Esophagus (tissue), 2 donors: ENCODE data around the gene LRRC3. TPM values are rescaled to one million over a fixed set of nuclear protein-coding genes. Genes with fewer than 3 reads are reported as not detected.

ENCODE experiments used
- H3K27ac ChIP-seq, 2 donors: one replicate each; pipeline ENCODE4 v1.5.1; 2013; ENCODE audit warnings: low read depth in 2 of 2, mild to moderate bottlenecking in 2 of 2, inconsistent platforms in 1 of 2, low read length in 1 of 2, moderate library complexity in 1 of 2
- H3K27me3 ChIP-seq, 2 donors: one replicate each; pipeline ENCODE4 v1.6.1; 2013; ENCODE audit warnings: low read length in 2 of 2, control low read depth in 1 of 2, mild to moderate bottlenecking in 1 of 2; ENCODE audit not compliant: insufficient read depth in 2 of 2, control insufficient read depth in 1 of 2
- H3K36me3 ChIP-seq, 2 donors: one replicate each; pipeline ENCODE4 v1.6.1; 2013; ENCODE audit warnings: low read length in 1 of 2; ENCODE audit not compliant: control insufficient read depth in 2 of 2, insufficient read depth in 2 of 2
- H3K4me1 ChIP-seq, 2 donors: one replicate each; pipeline ENCODE4 v1.6.1; 2013; ENCODE audit warnings: low read length in 1 of 2; ENCODE audit not compliant: control insufficient read depth in 2 of 2, insufficient read depth in 2 of 2
- H3K4me3 ChIP-seq, 2 donors: one replicate each; pipeline ENCODE4 v1.5.1; 2013; ENCODE audit warnings: low read length in 2 of 2, mild to moderate bottlenecking in 2 of 2, low read depth in 1 of 2, moderate library complexity in 1 of 2
- H3K9me3 ChIP-seq, 2 donors: one replicate each; pipeline ENCODE4 v1.6.1; 2013; ENCODE audit warnings: mild to moderate bottlenecking in 2 of 2, low read depth in 1 of 2, low read length in 1 of 2, moderate library complexity in 1 of 2; ENCODE audit not compliant: control insufficient read depth in 2 of 2, insufficient read depth in 1 of 2
- WGBS, 2 donors: extraction: QIAGEN DNeasy Blood & Tissue Kit; methylation state at CpG; one replicate each; pipeline ENCODE4 v1.1.7; 2013; 5-methylcytosine and 5-hydroxymethylcytosine counted together
- polyA plus RNA-seq, 2 donors: library from polyadenylated mRNA; stranded (reverse); fragments of 200-250 nt; gene quantifications; one replicate each; pipeline ENCODE4 v1.2.3, GENCODE V29; 2013
- donor health status: healthy with polysubstance abuse.
- donor health status: Bipolar disorder and iron deficiency.

LRRC3 gene
- polyA plus RNA-seq, 2 donors = 0.63 to 0.93 TPM

DNA sequence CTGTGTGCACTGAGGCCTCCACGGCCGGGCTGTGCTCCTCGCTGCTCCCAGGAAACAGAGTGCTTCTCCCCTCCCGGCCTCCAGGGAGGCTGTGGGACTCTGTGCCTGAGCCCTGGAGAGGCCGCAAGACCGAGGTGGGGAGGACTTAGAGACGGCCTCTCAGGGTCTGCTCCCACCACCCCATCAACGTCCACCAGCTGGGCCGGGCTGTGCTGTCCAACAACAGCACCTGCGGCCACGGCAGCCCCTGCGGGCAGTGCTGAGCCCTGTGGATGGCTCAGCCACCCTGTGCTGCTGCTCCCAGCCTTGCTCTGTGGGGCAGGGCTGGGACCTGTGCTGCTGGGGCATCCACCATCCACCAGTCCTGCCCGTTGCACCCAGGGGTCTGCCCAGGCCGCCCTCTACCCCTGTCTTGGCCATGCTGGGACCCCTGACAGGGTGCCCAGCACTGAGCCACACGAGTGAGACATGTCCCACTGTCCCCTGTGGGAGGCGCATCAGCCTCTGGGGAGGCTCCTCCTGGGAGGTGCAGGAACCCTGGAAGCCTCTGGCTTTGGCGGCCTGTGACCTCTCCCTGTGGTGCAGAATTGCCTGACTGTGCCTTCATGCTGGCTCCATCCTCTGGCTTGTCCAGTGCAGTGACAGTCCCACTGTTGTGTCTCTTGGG is 31.2 kb upstream of the LRRC3 start:
- H3K36me3 ChIP-seq = no peaks in the 10 kb centered on the region
- H3K4me3 ChIP-seq = no peak overlapping the region
- WGBS, 2 donors = 83 to 85% methylated on average over 17 of the region's 17 CpGs
- no peaks in the 10 kb centered on the region for H3K27me3 ChIP-seq
- H3K4me1 ChIP-seq = no peaks in the 10 kb centered on the region
- no peak overlapping the region for H3K27ac ChIP-seq
- H3K9me3 ChIP-seq = peaks cover 3 to 8% of the 10 kb centered on the region in 2 donors

DNA sequence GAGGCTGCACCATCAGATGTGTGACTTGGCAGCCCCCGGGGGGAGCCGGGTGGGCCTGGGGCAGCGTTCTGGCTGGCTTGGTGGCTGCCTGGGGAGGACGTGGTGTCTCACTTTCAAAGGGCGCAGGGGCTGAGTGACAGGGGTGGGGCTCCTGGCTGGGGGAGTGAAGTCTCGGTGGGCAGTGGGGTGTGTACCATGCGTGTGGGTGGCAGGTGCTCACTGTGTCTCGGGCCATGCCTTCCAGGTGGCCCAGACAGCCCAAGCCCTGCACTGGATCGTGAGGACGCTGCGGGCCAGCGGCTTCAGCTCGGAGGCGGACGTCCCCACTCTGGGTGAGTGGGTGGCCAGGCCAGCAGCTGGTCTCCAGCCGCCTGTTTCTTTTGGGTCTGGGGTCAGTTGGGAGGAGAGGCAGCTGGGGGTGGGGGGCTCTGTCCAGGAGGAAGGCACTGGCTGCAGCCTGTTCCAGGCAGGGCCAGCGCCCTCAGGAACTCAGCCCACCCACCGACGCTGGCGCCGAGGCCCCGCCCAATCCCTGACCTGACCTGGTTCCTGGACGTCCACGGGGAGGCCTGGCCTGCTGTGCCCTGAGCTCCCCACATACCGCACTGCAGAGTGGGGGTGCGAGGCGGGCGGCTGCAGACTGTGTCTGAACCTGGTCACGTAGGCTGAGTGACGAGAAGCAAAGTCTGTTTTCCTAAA is 30.6 kb upstream of the LRRC3 start:
- no peak overlapping the region for H3K4me3 ChIP-seq
- H3K27me3 ChIP-seq = no peaks in the 10 kb centered on the region
- H3K27ac ChIP-seq = no peak overlapping the region
- 71 to 72% methylated on average over 30 of the region's 30 CpGs for WGBS, 2 donors
- H3K4me1 ChIP-seq = no peaks in the 10 kb centered on the region
- no peaks in the 10 kb centered on the region for H3K36me3 ChIP-seq
- H3K9me3 ChIP-seq = peaks cover 3 to 4% of the 10 kb centered on the region in 2 donors

DNA sequence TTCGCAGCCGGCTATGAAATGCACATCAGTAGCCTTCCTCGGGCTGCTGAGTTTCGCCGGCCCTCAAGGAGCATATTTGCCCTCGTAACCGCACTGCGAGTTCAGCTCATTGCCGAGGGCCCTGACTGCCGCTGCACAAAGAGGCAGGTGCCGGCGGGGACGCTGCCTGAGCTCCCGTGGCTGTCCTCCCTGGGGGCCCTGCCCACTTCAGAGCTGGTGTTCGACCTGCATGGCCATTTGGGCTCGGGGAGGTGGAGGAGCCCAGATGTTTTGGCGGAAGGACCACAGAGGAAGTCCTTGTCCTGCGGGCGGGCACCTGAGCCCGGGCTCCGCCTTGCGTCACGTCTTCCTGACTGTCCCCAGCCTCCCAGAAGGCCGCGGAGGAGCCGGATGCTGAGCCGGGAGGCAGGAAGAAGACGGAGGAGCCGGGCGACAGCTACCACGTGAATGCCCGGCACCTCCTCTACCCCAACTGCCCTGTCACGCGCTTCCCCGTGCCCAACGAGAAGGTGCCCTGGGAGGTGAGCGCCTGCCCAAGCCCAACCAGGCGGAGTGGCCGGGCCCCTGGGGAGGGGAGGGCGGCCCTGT is 29.9 kb upstream of the LRRC3 start:
- H3K4me3 ChIP-seq = no peak overlapping the region
- no peaks in the 10 kb centered on the region for H3K36me3 ChIP-seq
- H3K27ac ChIP-seq = no peak overlapping the region
- H3K9me3 ChIP-seq = peaks cover 3% of the 10 kb centered on the region in 2 donors
- H3K27me3 ChIP-seq = no peaks in the 10 kb centered on the region
- 77% methylated on average over 40 of the region's 40 CpGs for WGBS, 2 donors
- H3K4me1 ChIP-seq = no peaks in the 10 kb centered on the region

DNA sequence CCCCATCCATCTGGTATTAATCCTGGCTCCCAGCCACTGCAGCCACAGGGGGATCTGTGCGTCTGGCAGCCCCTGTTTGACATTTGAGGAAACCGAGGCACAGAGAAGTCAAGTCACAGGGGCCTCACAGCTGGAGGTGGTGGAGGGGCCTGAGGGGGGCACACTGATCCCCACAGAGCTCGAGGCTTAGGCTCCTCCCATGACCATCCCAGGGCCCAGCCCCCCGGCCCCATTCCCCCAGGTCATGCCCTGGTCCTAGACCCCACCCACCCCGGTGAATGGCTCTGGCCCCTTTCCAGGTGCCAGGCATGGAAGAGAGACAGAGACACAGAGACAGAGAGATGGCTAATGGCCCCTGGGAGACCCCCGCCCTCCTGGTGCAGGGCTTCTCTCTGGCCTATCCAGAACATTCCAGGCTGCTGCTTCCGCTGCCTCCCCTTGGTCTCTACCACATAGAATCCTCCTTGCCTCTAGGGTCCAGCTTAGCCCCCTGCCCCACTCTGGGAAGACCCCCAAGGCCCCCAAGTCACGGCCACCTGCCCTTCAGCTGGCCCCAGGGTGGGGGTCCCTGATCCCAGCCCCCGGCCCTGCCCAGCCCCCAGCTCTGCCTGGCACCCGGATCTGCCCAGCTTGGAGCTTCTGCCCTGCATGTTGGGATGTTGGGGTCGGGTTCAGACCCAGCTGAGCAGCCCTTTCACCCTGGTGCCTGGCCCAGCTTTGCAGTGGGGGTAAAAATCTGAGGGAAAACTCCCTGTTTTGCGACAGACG is 29.2 kb upstream of the LRRC3 start:
- Histone ChIP-seq H3K27ac (no peak overlapping the region), H3K27me3 (no peaks in the 10 kb centered on the region), H3K36me3 (no peaks in the 10 kb centered on the region), H3K4me3 (no peak overlapping the region), H3K9me3 (peaks cover 3% of the 10 kb centered on the region in 2 donors), H3K4me1 (no peaks in the 10 kb centered on the region)
- WGBS, 2 donors = 77 to 83% methylated on average over 11 to 13 of the region's 13 CpGs

DNA sequence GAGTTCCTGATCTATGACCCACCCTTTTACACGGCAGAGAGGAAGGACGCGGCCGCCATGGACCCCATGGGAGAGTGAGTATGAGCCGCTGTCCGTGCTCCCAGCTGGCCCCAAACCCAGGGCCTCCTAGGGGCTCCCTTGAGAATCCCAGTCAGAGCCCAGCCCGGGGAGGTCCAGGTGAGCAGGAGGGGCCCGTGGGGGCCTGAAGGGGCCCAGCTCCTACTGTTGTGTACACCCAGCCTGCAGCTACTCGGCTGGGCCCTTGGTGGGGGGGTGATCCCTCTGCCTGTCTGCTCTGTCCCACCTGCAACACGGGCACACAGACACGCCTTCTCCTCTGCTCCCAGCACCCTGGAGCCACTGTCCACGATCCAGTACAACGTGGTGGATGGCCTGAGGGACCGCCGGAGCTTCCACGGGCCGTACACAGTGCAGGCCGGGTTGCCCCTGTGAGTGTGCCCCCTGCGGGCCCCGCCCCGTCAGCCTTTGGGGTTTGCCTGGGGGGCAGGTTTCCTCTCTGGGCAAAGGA is 28.6 kb upstream of the LRRC3 start:
- H3K4me1 ChIP-seq = no peaks in the 10 kb centered on the region
- H3K9me3 ChIP-seq = peaks cover 3 to 8% of the 10 kb centered on the region in 2 donors
- no peak overlapping the region for H3K4me3 ChIP-seq
- H3K27me3 ChIP-seq = no peaks in the 10 kb centered on the region
- no peaks in the 10 kb centered on the region for H3K36me3 ChIP-seq
- WGBS, 2 donors = 77 to 78% methylated on average over 21 of the region's 21 CpGs
- H3K27ac ChIP-seq = no peak overlapping the region

DNA sequence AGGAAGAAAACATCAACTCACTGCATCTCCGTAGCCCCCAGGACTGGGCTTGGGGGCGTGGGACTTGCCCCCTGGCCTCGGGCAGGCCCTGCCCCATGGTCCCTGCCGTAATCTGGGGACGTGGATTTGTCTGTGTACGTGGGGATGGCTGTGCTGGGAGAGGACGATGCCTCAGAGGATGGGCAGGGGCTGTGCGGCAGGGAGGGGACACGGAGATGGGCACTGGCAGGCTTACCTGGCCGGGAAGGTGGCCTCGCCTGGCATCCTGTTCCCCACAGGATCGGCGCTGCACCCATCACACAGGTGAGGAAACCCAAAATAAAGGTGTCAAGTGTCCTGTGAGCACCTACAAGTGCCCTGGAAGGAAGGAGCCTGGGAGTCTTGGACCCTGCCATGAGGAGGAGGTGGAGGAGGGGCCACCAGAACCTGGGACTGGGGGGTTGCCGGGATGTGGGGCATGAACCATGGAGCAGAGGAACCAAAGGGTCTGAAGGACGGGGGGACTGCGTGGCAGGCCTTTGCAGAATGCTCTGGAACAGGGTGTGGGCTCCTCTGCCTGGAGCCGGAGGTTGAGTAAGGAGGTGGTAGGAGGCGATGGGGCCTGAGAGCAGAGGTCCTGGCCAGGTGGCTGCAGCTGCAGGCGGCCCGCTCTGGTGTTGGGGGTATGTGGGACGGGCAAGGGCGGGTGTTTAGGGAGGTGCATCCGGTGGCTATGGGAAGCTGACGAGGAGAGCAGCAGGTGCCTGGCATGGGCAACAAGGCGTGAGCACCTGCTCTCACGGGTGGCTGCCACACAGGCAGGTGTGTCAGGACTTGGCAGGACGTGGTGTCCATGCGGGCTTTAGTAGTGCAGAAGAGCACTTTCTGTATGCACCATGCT is 27.8 kb upstream of the LRRC3 start:
- Histone ChIP-seq H3K9me3 (peaks cover 0 to 8% of the 10 kb centered on the region in 2 donors), H3K27ac (no peak overlapping the region), H3K4me1 (no peaks in the 10 kb centered on the region), H3K27me3 (no peaks in the 10 kb centered on the region), H3K4me3 (no peak overlapping the region), H3K36me3 (no peaks in the 10 kb centered on the region)
- 84 to 87% methylated on average over 28 of the region's 28 CpGs for WGBS, 2 donors

DNA sequence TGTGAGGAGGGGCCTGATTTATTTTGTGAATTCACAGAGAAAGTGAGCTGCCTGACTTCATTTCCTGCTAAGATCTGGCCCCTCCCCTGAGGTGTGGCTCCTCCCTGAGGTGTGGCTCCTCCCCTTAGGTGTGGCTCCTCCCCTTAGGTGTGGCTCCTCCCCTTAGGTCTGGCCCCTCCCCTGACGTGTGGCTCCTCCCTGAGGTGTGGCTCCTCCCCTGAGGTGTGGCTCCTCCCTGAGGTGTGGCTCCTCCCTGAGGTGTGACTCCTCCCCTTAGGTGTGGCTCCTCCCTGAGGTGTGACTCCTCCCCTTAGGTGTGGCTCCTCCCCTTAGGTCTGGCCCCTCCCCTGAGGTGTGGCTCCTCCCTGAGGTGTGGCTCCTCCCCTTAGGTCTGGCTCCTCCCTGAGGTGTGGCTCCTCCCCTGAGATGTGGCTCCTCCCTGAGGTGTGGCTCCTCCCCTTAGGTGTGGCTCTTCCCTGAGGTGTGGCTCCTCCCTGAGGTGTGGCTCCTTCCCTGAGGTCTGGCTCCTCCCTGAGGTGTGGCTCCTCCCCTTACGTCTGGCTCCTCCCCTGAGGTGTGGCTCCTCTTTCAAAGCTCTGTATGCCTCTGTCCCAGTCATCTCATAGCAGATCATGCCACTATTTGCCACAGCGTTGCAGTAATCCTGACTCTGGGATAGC is 26.9 kb upstream of the LRRC3 start:
- no peaks in the 10 kb centered on the region for H3K36me3 ChIP-seq
- H3K9me3 ChIP-seq = peaks cover 0 to 8% of the 10 kb centered on the region in 2 donors
- H3K27ac ChIP-seq = no peak overlapping the region
- H3K4me3 ChIP-seq = no peak overlapping the region
- 35 to 50% methylated on average over 3 of the region's 3 CpGs for WGBS, 2 donors
- H3K4me1 ChIP-seq = no peaks in the 10 kb centered on the region
- no peaks in the 10 kb centered on the region for H3K27me3 ChIP-seq

DNA sequence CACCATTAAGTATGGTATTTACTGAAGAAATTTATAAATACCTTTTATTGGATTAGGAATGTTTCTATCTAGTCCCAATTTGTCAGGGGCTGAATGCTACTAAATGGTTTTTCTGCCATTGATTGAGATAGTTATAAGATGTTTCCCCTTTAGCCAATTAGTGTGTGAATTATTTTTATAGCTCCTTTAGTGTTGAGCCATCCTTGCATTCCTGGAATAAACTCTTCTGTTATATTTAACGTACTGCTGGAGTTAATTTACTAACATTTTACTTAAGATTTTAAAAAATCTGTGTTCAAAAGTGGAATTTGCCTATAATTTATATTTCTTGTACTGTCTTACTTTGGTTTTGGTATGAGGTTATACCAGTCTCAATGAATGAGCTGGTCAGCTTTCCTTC is 25.4 kb upstream of the LRRC3 start:
- 70 to 73% methylated on average over 1 of the region's 1 CpG for WGBS, 2 donors
- Histone ChIP-seq H3K9me3 (peaks cover 0 to 8% of the 10 kb centered on the region in 2 donors), H3K27ac (no peak overlapping the region), H3K36me3 (no peaks in the 10 kb centered on the region), H3K27me3 (no peaks in the 10 kb centered on the region), H3K4me1 (peaks cover 0 to 2% of the 10 kb centered on the region in 2 donors), H3K4me3 (no peak overlapping the region)
